Immature natural killer cell (primary cell): ENCODE data around the gene GART. TPM values are rescaled to one million over a fixed set of nuclear protein-coding genes. Genes with fewer than 3 reads are reported as not detected.

Source experiments
- DNase-seq, 3 donors: peaks; one replicate each; pipeline ENCODE4 v3.0.0; 2022; ENCODE audit warnings: mixed read lengths in 1 of 3
- H3K27ac Mint-ChIP-seq, 6 donors: one replicate each; pipeline ENCODE4 v1.8.0; 2020; ENCODE audit warnings: mixed read lengths in 6 of 6, mild to moderate bottlenecking in 5 of 6, inconsistent platforms in 4 of 6, moderate library complexity in 3 of 6
- H3K27me3 Mint-ChIP-seq, 3 donors: one replicate each; pipeline ENCODE4 v1.8.0; 2020 to 2021; ENCODE audit warnings: low read depth in 3 of 3, mild to moderate bottlenecking in 3 of 3, mixed read lengths in 3 of 3, moderate library complexity in 3 of 3, inconsistent platforms in 1 of 3
- H3K36me3 Mint-ChIP-seq, 3 donors: one replicate each; pipeline ENCODE4 v1.8.0; 2020; ENCODE audit warnings: mixed read lengths in 3 of 3, inconsistent platforms in 2 of 3, mild to moderate bottlenecking in 2 of 3
- H3K4me1 Mint-ChIP-seq, 2 donors: one replicate each; pipeline ENCODE4 v1.8.0; 2020; ENCODE audit warnings: inconsistent platforms in 2 of 2, mild to moderate bottlenecking in 2 of 2, mixed read lengths in 2 of 2, moderate library complexity in 1 of 2
- H3K4me3 Mint-ChIP-seq, 5 donors: one replicate each; pipeline ENCODE4 v1.8.0; 2020; ENCODE audit warnings: mild to moderate bottlenecking in 5 of 5, mixed read lengths in 5 of 5, inconsistent platforms in 3 of 5, moderate library complexity in 3 of 5
- H3K9me3 Mint-ChIP-seq, 6 donors: one replicate each; pipeline ENCODE4 v1.8.0; 2020; ENCODE audit warnings: mild to moderate bottlenecking in 6 of 6, mixed read lengths in 6 of 6, inconsistent platforms in 4 of 6, moderate library complexity in 3 of 6
- polyA plus RNA-seq, 3 donors: library from polyadenylated mRNA; unstranded; fragments of 300-500 nt; fragmentation: Illumina TruSeq; gene quantifications; one replicate each; pipeline ENCODE4 v1.2.3, GENCODE V29; 2021

GART gene
- polyA plus RNA-seq, 3 donors from 2014 or later, result 26.4 to 43.8 (median 36.3) TPM

- DNase-seq, result no peak
- Mint-ChIP-seq H3K36me3 (peaks cover 20 to 45% (median 22%) of the 10 kb centered on the region in 3 donors), H3K27ac (no peak overlapping the region), H3K9me3 (no peaks in the 10 kb centered on the region), H3K27me3 (peaks cover 3 to 12% (median 7%) of the 10 kb centered on the region in 3 donors), H3K4me3 (no peak overlapping the region), H3K4me1 (peaks cover 37 to 67% of the 10 kb centered on the region in 2 donors)
These were observed 9.1 kb upstream of the GART start for GRCh38 chr21:33550772-33551660.

GRCh38 chr21:33549848-33550771, 8.2 kb upstream of the GART start:
- peaks cover 15 to 37% (median 16%) of the 10 kb centered on the region in 3 donors for H3K36me3 Mint-ChIP-seq
- peak overlapping the region in 1 of 5 donors; percentile 34 for H3K4me3 Mint-ChIP-seq
- H3K27ac Mint-ChIP-seq, result peak overlapping the region in 1 of 6 donors; percentile 9
- H3K9me3 Mint-ChIP-seq, result no peaks in the 10 kb centered on the region
- peaks cover 36 to 67% of the 10 kb centered on the region in 2 donors for H3K4me1 Mint-ChIP-seq
- no peak for DNase-seq
- peaks cover 3 to 11% (median 7%) of the 10 kb centered on the region in 3 donors for H3K27me3 Mint-ChIP-seq

GRCh38 chr21:33546086-33546485, 4.2 kb upstream of the GART start:
- Mint-ChIP-seq H3K4me3 (peak overlapping the region in 2 of 5 donors; percentile 45 to 98), H3K36me3 (peaks cover 5 to 22% (median 8%) of the 10 kb centered on the region in 3 donors), H3K27ac (peak overlapping the region in 3 of 6 donors; percentile 37 to 81 (median 59)), H3K9me3 (no peaks in the 10 kb centered on the region), H3K4me1 (peaks cover 55 to 67% of the 10 kb centered on the region in 2 donors), H3K27me3 (peaks cover 12 to 21% (median 17%) of the 10 kb centered on the region in 3 donors)
- no peak for DNase-seq

GRCh38 chr21:33544451-33545195, 2.7 kb upstream of the GART start:
- Mint-ChIP-seq H3K36me3 (peaks cover 0 to 16% (median 4%) of the 10 kb centered on the region in 3 donors), H3K27me3 (peaks cover 10 to 21% (median 17%) of the 10 kb centered on the region in 3 donors), H3K4me1 (peaks cover 59 to 76% of the 10 kb centered on the region in 2 donors), H3K9me3 (no peaks in the 10 kb centered on the region), H3K27ac (peak overlapping the region; percentile 99 to 100 (median 100)), H3K4me3 (peak overlapping the region; percentile 94 to 100 (median 98))
- no peak for DNase-seq

GRCh38 chr21:33543505-33544129, 1.7 kb upstream of the GART start:
- Mint-ChIP-seq H3K27ac (peak overlapping the region; percentile 99 to 100 (median 100)), H3K4me3 (peak overlapping the region; percentile 94 to 100 (median 98)), H3K36me3 (peaks cover 0 to 10% (median 0%) of the 10 kb centered on the region in 3 donors), H3K9me3 (no peaks in the 10 kb centered on the region), H3K4me1 (peaks cover 54 to 66% of the 10 kb centered on the region in 2 donors), H3K27me3 (peaks cover 10 to 21% (median 17%) of the 10 kb centered on the region in 3 donors)
- no peak for DNase-seq

- Mint-ChIP-seq H3K4me1 (peaks cover 48 to 58% of the 10 kb centered on the region in 2 donors), H3K27ac (peak within 1 kb of the TSS; percentile 99 to 100 (median 100)), H3K36me3 (peaks cover 0 to 3% (median 0%) of the 10 kb centered on the region in 3 donors), H3K4me3 (peak within 1 kb of the TSS; percentile 94 to 100 (median 98)), H3K9me3 (no peaks in the 10 kb centered on the region), H3K27me3 (peaks cover 10 to 21% (median 17%) of the 10 kb centered on the region in 3 donors)
- peak; percentile 97 for DNase-seq
These were observed 955 bp upstream of the GART start, which contains the start of gene SON for GRCh38 chr21:33542640-33543504. Gene SON (plus strand): TSS chr21:33543038. CDS start chr21:33543093, 55 bp downstream.

GRCh38 chr21:33541105-33541711, 709 bp downstream of the GART start:
- peak overlapping the region; percentile 99 to 100 (median 100) for H3K27ac Mint-ChIP-seq
- peaks cover 10 to 19% (median 16%) of the 10 kb centered on the region in 3 donors for H3K36me3 Mint-ChIP-seq
- H3K4me3 Mint-ChIP-seq, result peak overlapping the region; percentile 94 to 100 (median 98)
- H3K4me1 Mint-ChIP-seq, result peaks cover 48 to 58% of the 10 kb centered on the region in 2 donors
- H3K27me3 Mint-ChIP-seq, result peaks cover 10 to 21% (median 17%) of the 10 kb centered on the region in 3 donors
- peak in 2 of 3 donors; percentile 18 to 19 for DNase-seq
- no peaks in the 10 kb centered on the region for H3K9me3 Mint-ChIP-seq

- Mint-ChIP-seq H3K4me1 (peaks cover 44 to 53% of the 10 kb centered on the region in 2 donors), H3K27ac (peak overlapping the region; percentile 89 to 99 (median 90)), H3K36me3 (peaks cover 10 to 16% (median 16%) of the 10 kb centered on the region in 3 donors), H3K27me3 (peaks cover 10 to 21% (median 17%) of the 10 kb centered on the region in 3 donors), H3K9me3 (no peaks in the 10 kb centered on the region), H3K4me3 (peak overlapping the region; percentile 60 to 98 (median 63))
- DNase-seq, result no peak
These were observed 1.2 kb downstream of the GART start for GRCh38 chr21:33540711-33541104.

GRCh38 chr21:33539616-33540015, 2.3 kb downstream of the GART start:
- Mint-ChIP-seq H3K36me3 (peaks cover 15 to 24% (median 18%) of the 10 kb centered on the region in 3 donors), H3K27me3 (peaks cover 10 to 21% (median 17%) of the 10 kb centered on the region in 3 donors), H3K9me3 (no peaks in the 10 kb centered on the region), H3K4me3 (no peak overlapping the region), H3K27ac (peak overlapping the region in 2 of 6 donors; percentile 47 to 99), H3K4me1 (peaks cover 34 to 42% of the 10 kb centered on the region in 2 donors)
- no peak for DNase-seq

- Mint-ChIP-seq H3K9me3 (no peaks in the 10 kb centered on the region), H3K4me1 (peaks cover 17 to 28% of the 10 kb centered on the region in 2 donors), H3K27ac (no peak overlapping the region), H3K4me3 (no peak overlapping the region), H3K36me3 (peaks cover 22 to 40% (median 27%) of the 10 kb centered on the region in 3 donors), H3K27me3 (peaks cover 0 to 7% (median 5%) of the 10 kb centered on the region in 3 donors)
- no peak for DNase-seq
These were observed 4.7 kb downstream of the GART start for GRCh38 chr21:33537212-33537611.

- Mint-ChIP-seq H3K4me1 (no peaks in the 10 kb centered on the region), H3K27me3 (no peaks in the 10 kb centered on the region), H3K36me3 (peaks cover 28 to 64% (median 42%) of the 10 kb centered on the region in 3 donors), H3K4me3 (no peak overlapping the region), H3K27ac (no peak overlapping the region), H3K9me3 (no peaks in the 10 kb centered on the region)
- DNase-seq, result no peak
These were observed 10.9 kb downstream of the GART start for GRCh38 chr21:33531007-33531406.
